NCI-H82 treated with DMSO at 0.1 percent for 48 hours (cell line): ENCODE results near the gene PBX2.
"Not testable (repeated sequence)": the region's sequence is repeated elsewhere in the genome, so short reads cannot be mapped to it uniquely, and the experiment has no call there.

Experiments
- DNase-seq: peaks from one replicate; lab custom pipeline; 2025; ENCODE audit not compliant: unreplicated experiment; lab: John Stamatoyannopoulos, UW

Gene PBX2

GRCh38 chr6:32203426-32204267 lies 13.6 kb upstream of the PBX2 start:
- DNase-seq: no peak

DNA sequence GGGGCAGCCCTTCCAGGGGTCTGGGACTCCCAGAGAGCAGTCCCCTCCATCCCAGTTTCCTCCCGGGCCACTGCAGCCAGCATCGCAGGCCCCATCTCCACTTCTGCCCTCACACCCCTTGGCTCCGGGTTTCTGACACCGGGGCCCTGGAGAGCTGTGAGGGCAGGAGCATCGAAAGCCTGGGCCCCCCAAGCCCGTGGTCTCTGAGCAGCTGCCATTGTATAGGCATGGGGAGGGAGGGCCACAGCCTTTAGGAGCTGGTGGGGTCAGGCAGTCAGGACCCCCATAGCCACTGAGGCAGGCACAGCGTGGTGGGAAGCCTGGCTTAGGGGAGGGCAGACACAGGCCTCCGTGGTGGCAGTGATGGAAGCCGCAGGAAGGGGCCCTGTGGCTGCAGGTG lies 12.2 kb upstream of the PBX2 start:
- no peak for DNase-seq

DNA sequence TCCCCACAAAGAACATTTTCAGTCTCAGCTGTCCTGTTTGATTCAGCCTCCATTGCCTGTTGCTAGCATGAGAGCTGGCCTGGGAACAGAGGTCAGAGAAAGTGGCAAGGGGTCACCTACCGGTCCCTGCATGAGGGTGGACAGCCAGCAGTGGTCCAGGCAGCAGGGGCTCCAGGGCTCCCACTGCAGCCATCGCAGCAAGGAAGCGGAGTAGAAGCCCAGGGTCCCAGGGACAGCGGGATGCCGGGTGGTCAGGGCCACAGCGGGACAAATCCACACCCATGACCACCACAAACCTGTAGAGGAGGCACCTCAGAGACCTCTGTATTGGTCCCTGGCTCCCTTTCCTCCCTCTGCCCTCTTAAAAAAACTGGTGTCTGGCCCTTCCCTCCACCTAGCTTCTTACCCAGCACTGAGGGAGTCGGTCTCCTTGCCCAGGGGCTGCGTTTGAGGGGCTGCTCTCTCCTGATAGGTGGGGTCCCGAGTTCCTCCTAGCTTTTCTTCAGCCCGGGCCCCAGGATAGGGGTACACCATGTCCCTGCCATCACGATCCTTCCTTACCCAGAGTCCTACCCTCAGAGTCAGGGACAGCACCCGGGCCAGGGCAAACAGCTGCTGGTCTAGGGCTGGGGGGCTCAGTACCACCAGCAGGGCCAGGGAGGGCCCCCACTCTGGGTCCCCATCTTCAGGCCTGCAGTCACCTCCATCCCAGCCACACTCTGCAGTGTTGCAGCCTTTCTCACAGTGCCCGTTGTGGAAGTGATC lies 10.9 kb upstream of the PBX2 start:
- DNase-seq: no peak

DNA sequence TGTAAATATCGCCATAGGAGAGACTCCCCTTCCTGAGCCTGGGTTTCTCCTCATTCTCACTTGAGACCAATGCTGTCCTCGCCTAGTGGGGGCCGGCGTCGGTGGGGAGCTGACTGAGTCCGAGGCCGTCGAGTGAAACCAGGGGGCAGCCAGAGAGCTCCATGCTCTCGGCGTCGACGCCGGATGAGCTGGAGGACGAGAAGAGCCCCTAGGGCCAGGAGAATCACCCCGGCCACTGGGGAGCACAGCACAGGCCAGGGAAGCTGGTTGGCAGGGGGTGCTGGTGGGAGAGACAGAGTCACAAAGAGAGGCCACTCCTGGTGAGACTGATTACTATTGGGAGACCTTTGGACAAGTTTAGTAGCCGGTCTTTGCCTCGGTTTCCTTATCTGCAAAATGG lies 8.9 kb upstream of the PBX2 start:
- DNase-seq: no peak

DNA sequence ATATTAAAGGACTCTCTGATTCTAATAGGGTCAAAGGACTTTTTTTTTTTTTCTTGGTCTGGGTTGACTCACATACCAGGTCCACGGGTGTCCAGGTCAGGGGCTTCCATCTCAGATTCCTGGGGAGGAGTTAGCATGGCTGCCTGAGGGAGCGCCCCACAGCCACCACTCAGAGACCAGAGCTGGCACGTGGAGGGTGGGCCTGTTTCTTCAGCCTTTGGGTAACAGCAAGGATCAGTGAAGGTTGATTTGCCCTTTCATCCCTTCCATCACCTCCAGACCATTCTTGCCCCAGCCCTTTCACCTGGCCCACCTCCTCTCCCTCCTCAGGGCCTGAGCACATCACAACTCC lies 8.3 kb upstream of the PBX2 start:
- no peak for DNase-seq

DNA sequence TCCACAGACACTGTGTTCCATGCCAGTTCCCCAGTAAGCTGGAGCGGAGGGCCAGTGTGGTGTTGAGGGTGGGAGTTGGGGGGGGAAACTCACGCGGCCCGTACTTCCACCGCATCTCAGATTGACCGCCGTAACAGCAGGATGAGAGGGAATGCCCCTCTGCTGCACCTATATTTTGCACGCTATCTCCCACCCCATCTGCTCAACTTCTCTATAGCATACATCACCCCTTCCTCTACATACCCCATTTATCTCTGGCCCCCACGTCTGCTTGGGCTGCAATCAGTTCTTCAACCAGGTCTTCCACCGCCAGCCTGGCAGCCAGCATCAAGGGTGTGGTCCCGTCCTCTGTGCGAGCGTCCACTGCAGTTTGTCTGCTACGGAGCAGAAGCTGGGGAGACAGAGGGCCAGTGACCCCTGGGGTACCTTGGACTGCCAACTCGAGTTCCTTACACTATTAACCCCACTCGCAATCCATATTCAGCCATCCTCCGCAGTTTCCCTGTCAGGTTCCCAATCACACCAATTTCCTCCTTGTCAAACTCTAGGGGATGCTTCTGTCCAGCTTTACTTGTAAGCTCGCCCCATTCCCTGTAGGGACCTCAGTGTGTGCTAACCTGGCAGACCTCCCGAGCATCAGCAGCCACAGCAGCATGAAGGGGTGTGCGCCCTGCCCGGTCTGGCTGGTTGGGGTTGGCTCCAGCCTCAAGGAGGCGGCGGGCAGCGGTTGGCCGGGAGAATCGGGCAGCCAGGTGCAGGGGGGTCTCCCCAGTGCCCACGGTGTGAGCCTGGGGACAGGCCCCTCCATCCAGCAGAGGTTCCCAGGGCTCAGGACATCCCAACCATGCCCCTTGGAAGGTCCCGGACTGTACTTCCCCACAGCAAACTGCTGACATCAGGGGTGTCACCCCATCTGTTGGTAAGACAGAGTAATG lies 6.9 kb upstream of the PBX2 start:
- no peak for DNase-seq

GRCh38 chr6:32195902-32196681 lies 6.1 kb upstream of the PBX2 start:
- DNase-seq: peak; percentile 32

- DNase-seq: peak; percentile 99
Observed at GRCh38 chr6:32195652-32195901, 5.6 kb upstream of the PBX2 start.

DNA sequence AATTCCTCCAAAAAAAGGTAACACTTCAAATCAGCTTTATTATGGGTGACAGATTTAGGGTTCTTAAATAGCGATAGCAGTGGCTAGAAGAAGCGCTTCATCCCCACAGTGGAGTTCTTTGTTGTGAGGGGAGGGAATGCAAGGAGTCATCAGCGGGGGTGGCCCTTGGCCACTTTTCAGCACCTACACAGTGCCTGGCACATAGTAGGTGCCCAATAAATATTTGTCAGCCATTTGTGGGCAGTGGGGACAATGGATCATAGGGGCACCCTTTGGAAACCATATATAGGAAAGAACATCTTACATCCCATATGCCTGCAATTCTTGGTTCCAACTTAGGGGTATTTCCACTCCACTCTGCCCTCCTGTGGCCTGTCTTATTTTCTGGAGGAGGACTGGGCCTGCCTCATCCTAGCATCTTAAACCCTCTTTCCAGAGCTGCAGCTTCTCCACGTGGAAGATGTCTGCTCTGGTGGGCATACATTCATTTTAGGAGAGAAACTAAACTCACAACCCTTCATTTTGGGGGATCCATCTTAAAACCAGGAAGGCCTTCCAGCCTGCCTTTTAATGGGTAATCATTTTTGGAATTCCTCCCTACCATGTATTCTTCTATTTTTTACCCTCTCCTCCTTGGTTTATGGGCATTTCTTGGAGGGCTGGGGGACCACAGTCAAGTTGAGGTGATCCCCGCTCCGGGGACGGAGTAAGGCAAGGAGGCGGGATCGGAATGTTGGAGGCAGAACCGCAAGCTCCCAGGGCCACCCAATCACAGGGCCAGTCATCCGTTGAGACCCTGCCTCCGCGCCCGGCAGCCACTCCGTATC lies 5.0 kb upstream of the PBX2 start:
- DNase-seq: peak; percentile 44

DNA sequence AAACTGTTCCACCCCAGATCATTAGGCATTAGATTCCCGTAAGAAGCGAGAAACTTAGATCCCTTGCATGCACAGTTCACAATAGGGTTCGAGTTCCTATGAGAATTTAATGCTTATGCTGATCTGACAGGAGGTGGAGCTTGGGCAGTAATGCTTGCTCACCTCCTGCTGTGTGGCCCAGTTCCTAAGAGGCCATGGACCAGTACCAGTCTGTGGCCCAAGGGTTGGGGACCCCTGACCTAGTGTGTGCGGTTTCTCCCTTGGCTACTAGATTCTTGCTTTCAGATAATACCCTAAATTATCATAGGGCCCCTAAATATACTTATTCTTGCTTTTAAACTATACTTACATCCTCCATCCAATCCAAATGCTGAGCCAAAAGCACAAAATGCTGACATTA lies 4.4 kb upstream of the PBX2 start:
- DNase-seq: no peak

GRCh38 chr6:32193096-32193495 lies 3.1 kb upstream of the PBX2 start:
- not testable (repeated sequence) for DNase-seq

GRCh38 chr6:32192608-32193039 lies 2.6 kb upstream of the PBX2 start, which contains the start of gene GPSM3:
Gene GPSM3, minus strand, starts transcription at chr6:32192643. Its CDS starts 130 bp downstream, at chr6:32192513.
- DNase-seq: no peak

DNA sequence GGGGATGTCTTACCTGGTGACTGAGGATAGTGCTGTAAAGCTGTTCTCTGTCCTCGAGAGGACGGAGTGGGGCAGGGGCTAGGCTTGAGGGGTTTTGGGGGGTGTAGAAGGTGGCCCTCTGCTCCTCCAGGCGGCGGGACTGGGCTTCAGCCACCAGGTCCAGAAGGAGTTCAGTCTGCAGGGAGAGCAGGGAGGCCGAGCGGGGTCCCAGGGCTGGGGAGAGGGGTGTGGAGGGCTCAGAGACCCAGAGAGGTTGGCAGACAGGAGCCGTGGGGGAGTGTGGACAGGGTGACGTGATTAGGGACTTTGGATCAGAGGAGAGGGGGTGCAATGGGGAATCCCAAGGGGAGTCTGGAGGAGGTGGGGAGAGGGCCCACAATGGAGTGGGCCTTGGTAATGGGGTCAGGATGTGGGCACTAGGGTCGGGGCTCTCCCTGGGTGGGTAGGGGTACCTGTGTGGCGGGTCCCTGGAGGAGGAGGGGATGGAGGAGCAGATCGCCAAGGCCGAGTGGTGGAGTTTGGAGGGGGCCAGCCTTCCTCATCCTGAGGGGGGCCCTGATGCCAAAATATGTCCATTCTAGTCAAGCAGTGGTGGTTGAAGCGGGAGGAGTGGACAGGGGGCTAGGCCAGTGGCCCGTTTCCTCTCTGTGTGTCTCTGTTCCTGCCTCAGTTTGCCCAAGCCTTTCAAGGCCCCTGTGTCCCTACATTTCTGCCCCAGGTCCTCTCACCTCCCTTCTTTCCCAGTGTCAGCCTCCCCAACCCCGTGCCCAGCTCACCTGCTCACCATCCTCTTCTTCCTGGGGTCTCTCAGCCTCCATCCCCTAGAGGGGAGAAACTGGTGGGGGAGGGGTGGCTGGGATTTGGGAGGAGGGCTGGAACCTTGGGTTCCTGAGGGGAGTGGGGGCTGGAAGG lies 1.9 kb upstream of the PBX2 start:
- DNase-seq: no peak

- no peak for DNase-seq
Observed at GRCh38 chr6:32190911-32191677, 1.1 kb upstream of the PBX2 start.

DNA sequence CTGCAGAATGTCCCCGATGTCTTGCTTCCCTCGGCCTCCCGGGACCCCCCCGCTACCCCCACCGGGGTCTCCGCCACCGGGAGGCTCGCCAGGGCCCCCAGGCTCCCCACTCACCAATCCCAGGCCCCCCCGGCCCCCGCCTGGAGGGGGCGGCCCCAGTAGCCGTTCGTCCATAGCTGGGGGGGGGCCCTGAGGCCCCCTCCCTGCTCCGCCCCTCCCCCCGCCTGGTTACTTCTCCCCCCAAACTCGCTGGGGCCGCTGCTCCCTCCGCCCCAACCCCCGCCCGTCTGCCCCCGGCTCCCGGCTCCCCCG lies 304 bp downstream of the PBX2 start:
- no peak for DNase-seq

DNA sequence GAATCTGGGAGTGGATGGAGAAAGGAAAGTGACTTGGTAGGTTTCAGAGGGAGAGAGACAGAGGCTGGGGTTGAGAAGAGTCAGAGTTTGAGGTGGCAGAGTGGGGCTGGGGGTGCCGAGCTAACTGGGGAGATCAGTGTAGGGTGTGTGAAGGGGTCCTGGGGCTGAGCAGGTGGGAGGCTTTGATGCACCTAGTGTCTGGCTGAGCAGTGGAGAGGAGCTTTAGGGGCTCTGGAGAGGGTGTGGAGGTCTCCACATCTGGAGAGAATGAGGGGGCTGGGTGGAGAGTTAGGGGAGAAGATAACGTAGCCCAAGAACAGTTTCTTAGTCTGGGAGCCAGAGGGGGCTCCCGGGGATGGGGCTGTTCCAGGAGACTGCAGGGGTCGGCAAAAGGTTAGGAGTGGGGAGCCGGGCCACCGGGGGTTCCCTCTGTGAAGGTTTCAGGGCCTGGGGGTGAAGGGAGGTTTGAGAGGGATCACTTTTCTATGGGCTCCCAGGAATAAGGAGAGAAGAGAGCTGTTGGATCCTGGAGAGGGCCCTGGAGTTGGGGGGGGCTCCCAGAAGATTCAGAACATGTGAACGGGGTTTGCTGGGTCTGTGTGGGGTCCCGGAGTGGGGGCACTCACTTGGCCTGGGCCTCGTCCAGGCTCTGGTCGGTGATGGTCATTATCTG lies 797 bp downstream of the PBX2 start:
- no peak for DNase-seq

DNA sequence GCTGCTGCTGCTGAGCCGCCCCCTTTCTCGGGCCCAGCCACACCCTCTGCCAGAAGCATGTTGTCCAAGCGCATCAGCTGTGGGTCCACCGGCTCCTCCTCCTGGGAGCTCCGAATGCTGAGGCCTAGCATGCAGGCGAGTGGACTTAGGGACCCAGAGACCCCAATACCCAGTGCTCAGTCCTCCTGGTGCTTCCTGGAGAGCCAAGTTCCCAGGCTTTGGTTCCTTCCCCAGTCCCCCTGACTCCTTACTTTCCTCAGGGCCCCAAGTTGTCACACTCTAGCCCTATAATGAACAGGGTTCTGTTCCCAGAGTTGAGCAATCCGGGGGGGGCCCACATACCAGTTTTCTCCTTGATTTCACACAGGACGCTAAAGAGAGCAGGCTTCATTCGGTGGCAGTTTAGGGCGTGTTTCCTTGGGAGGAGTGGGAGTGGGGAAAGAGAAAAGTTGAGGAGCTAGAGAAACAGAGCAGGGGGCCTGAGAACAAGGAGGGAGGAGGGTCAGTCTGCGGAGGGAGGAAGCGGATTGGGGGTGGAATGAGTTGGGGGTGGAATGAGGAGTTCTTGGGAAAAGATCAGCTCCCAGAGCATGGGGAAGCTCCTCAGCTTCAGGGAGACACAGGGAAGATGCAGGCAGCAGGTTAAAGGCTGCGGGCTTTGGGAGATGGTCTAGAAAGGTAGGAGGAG lies 1.5 kb downstream of the PBX2 start:
- no peak for DNase-seq
